ENCODE results near the gene EXTL2.

GRCh38 chr1:100868364-100868995, 26.2 kb downstream of the EXTL2 start:
- TF ChIP-seq POLR2A (IDR thresholded peaks at IDR 0.05) (no peak), CTCF (IDR thresholded peaks at IDR 0.05) (peak; percentile 62 to 85 (median 75))
